GM12873 (cell line): ENCODE data around the gene BAG5.
A peak's percentile ranks its signal among the peaks of the same experiment; 100 is the strongest.

ENCODE experiments used
- TF ChIP-seq, protein P1 (sequence below): IDR thresholded peaks from 2 replicates; pipeline ENCODE4 v1.5.1; 2012; ENCODE audit warnings: low read depth, mild to moderate bottlenecking, moderate library complexity, low read length, control low read depth; ENCODE audit not compliant: insufficient read depth; ENCODE audit errors: missing control alignments

The BAG5 gene

GRCh38 chr14:103520657-103521437 is 41.6 kb downstream of the BAG5 start:
- TF ChIP-seq, protein P1, sequence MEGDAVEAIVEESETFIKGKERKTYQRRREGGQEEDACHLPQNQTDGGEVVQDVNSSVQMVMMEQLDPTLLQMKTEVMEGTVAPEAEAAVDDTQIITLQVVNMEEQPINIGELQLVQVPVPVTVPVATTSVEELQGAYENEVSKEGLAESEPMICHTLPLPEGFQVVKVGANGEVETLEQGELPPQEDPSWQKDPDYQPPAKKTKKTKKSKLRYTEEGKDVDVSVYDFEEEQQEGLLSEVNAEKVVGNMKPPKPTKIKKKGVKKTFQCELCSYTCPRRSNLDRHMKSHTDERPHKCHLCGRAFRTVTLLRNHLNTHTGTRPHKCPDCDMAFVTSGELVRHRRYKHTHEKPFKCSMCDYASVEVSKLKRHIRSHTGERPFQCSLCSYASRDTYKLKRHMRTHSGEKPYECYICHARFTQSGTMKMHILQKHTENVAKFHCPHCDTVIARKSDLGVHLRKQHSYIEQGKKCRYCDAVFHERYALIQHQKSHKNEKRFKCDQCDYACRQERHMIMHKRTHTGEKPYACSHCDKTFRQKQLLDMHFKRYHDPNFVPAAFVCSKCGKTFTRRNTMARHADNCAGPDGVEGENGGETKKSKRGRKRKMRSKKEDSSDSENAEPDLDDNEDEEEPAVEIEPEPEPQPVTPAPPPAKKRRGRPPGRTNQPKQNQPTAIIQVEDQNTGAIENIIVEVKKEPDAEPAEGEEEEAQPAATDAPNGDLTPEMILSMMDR = peak; percentile 51

GRCh38 chr14:103520269-103520656 is 42.2 kb downstream of the BAG5 start:
- TF ChIP-seq, protein P1 = no peak

DNA sequence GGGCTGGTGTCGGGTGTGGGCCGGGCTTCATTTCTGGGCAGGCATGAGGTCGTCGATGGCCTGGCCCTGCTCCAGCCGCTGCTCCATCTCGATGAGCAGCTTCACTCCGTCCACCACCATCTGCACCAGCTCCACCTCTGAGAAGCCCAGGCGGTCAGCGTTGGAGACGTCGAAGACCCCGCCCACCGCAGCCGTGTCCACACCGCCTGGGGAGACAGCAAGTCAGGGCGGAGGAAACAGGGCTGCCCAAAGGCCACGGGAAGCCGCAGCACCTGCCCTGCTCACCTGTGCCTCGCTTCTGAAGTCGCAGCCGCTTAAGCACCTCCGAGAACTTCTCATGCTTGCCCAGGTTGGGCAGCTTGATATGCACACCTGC is 42.6 kb downstream of the BAG5 start:
- TF ChIP-seq, protein P1 = no peak

GRCh38 chr14:103519043-103519836 is 43.2 kb downstream of the BAG5 start:
- TF ChIP-seq, protein P1 = no peak

DNA sequence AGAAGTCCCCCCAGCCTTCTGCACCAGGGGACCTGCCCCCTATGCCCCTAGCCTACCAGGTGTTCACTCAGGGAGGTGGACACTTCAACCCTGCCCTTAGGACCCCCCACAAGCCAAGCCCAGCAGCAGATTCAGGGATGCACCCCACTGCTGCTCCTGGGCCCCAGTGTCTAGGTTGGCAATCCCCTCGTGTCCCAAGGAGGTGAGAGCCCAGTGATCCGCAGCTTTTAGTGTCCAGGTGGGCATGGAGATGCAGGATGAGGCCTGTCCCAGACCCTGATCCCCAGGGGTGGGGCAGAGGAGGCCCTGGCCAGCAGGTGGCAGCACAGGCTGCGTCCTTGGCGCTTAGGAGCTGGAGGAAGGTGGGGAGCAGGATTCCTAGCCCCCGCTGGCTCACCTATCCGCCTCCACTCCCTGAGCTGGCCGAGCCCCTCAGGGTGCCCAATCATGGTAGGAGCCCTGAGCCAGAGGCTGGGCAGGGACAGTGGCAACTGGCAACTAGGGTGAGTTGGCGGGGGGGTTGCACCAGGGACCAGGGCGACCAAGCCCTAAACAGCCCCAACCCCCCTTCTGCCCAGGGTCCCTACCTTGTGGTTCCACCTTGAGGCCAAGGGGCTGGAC is 43.9 kb downstream of the BAG5 start:
- TF ChIP-seq, protein P1 = peak; percentile 96

DNA sequence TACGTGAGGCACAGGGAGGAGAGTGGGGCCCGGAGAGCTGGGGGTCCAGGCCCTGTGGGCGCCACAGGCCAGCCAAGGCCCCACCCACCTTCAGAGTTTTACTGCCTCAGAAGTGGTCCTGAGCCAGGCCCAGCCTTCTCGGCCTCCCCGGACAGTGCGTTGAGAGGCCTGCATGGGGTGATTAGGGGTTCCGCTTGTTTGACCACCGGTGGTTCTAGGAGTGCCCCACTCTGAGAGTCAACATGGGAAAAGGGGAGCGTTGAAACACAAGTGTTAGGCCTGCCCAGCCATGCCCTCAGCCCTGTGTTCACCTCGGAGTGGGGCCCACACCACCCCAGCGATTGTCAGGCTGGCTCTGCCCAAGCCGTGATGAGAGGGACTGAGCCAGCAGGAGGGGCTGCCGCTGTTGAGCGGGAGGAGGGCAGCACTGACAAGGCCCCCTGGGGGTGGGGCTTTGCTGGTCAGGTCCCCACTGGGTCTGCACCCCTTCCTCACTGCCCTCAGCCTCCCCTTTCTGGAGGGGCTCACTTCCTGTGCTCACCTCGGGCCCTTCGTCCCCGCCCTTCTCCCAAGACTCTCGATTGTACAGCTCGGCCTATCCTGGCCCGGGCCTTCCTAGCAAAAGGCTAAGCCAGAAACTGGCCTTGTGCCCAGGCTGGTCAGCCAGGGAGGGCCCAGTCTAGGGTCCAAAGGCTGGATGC is 44.6 kb downstream of the BAG5 start:
- TF ChIP-seq, protein P1 = no peak

DNA sequence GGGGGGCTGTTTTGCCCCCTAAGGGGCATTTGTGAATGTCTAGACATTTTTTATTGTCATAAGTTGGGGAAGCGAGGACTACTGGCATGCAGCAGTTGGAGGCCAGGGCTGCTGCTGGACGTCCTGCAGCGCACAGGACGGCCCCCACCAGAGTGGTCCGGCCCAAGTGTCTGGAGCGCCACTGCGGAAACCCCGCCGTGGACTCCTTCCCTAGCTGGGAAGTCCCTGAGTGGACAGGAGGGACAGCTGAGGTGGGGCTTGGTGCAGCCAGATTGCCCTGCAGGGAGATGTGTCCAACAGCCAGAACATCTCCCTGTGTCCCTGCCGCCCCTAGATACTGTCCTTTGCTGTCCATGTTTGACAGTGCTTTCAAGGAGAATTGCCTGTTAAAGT is 45.3 kb downstream of the BAG5 start:
- TF ChIP-seq, protein P1 = no peak
